Breast epithelium (tissue), 4 donors: Measurements from ENCODE around the gene ITGB8. TPM values are rescaled to one million over a fixed set of nuclear protein-coding genes. Genes with fewer than 3 reads are reported as not detected.

Experiments used
- DNase-seq, 2 donors: peaks; one replicate each; pipeline ENCODE4 v3.0.0-alpha.2; 2019; ENCODE audit warnings: low spot score in 2 of 2
- H3K27ac ChIP-seq, 2 donors: fragments of 200-600 bp; sonication (generic) in 1 of 2; one replicate each; pipeline ENCODE4 v1.5.1; 2016 to 2019; ENCODE audit warnings: mild to moderate bottlenecking in 1 of 2
- H3K27me3 ChIP-seq, 2 donors: fragments of 200-600 bp; sonication (generic) in 1 of 2; one replicate each; pipeline versions ENCODE4 v1.5.1 to v1.6.0; 2017 to 2019; ENCODE audit warnings: control low read depth in 1 of 2, mild to moderate bottlenecking in 1 of 2
- H3K36me3 ChIP-seq: fragments of 200-600 bp; one replicate; pipeline ENCODE4 v1.5.1; 2019
- H3K4me1 ChIP-seq, 2 donors: fragments of 200-600 bp; sonication (generic); one replicate each; pipeline ENCODE4 v1.5.1; 2016 to 2019; ENCODE audit warnings: control low read depth in 1 of 2
- H3K4me3 ChIP-seq, 3 donors: fragments of 200-600 bp; sonication (generic); 1 replicate in 2 of 3; 2 replicates in 1 of 3; pipeline ENCODE4 v1.5.1; 2016 to 2019; ENCODE audit warnings: mild to moderate bottlenecking in 3 of 3, moderate library complexity in 2 of 3
- H3K9me3 ChIP-seq, 2 donors: fragments of 200-600 bp; sonication (generic) in 1 of 2; one replicate each; pipeline ENCODE4 v1.5.1; 2016 to 2019; ENCODE audit warnings: control low read depth in 1 of 2
- POLR2A ChIP-seq: fragments of 450-650 bp; IDR thresholded peaks from one replicate; pipeline ENCODE4 v1.6.1; 2016; ENCODE audit warnings: antibody characterized with exemption, mild to moderate bottlenecking, moderate library complexity
- POLR2AphosphoS5 ChIP-seq, 3 donors: sonication (generic); formaldehyde crosslinking; IDR thresholded peaks; one replicate each; pipeline ENCODE4 v1.6.1; 2017; ENCODE audit warnings: antibody characterized with exemption in 3 of 3
- intact Hi-C: fragments of 100-400 bp; cut with DNase I; formaldehyde crosslinking; loops from one replicate; pipeline ENCODE4 v1.15.1; 2023; ENCODE audit warnings: low total_unique reads
- total RNA-seq, 3 donors: library from RNA; depleted of rRNA; stranded (reverse); fragments of >200 nt; gene quantifications; one replicate each; pipeline ENCODE4 v1.1.0, GENCODE V29; 2016
- TF ChIP-seq, protein P1 (sequence below), 3 donors: fragments of 450-650 bp; IDR thresholded peaks; one replicate each; pipeline ENCODE4 v1.5.1; 2016 to 2017; ENCODE audit warnings: antibody characterized with exemption in 3 of 3, mild to moderate bottlenecking in 3 of 3, moderate library complexity in 3 of 3

ITGB8 gene
- total RNA-seq, 3 donors from 2014 or later, result 1.6 to 154 (median 52.1) TPM

GRCh38 chr7:20310301-20310700 lies 20.4 kb upstream of the ITGB8 start:
- Histone ChIP-seq H3K27me3 (no peaks in the 10 kb centered on the region), H3K9me3 (no peaks in the 10 kb centered on the region), H3K4me3 (no peak overlapping the region), H3K4me1 (no peaks in the 10 kb centered on the region), H3K36me3 (no peaks in the 10 kb centered on the region), H3K27ac (no peak overlapping the region)
- no peak for DNase-seq
- intact Hi-C loops, result loop anchor here (10.0 kb wide), 1 partner anchor 1864 kb away; no protein-coding TSS in a partner anchor
- no peak for TF ChIP-seq POLR2A
- no peak for TF ChIP-seq POLR2AphosphoS5 (IDR thresholded peaks at IDR 0.05)
- TF ChIP-seq, protein P1, sequence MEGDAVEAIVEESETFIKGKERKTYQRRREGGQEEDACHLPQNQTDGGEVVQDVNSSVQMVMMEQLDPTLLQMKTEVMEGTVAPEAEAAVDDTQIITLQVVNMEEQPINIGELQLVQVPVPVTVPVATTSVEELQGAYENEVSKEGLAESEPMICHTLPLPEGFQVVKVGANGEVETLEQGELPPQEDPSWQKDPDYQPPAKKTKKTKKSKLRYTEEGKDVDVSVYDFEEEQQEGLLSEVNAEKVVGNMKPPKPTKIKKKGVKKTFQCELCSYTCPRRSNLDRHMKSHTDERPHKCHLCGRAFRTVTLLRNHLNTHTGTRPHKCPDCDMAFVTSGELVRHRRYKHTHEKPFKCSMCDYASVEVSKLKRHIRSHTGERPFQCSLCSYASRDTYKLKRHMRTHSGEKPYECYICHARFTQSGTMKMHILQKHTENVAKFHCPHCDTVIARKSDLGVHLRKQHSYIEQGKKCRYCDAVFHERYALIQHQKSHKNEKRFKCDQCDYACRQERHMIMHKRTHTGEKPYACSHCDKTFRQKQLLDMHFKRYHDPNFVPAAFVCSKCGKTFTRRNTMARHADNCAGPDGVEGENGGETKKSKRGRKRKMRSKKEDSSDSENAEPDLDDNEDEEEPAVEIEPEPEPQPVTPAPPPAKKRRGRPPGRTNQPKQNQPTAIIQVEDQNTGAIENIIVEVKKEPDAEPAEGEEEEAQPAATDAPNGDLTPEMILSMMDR (IDR thresholded peaks at IDR 0.05), result no peak

DNA sequence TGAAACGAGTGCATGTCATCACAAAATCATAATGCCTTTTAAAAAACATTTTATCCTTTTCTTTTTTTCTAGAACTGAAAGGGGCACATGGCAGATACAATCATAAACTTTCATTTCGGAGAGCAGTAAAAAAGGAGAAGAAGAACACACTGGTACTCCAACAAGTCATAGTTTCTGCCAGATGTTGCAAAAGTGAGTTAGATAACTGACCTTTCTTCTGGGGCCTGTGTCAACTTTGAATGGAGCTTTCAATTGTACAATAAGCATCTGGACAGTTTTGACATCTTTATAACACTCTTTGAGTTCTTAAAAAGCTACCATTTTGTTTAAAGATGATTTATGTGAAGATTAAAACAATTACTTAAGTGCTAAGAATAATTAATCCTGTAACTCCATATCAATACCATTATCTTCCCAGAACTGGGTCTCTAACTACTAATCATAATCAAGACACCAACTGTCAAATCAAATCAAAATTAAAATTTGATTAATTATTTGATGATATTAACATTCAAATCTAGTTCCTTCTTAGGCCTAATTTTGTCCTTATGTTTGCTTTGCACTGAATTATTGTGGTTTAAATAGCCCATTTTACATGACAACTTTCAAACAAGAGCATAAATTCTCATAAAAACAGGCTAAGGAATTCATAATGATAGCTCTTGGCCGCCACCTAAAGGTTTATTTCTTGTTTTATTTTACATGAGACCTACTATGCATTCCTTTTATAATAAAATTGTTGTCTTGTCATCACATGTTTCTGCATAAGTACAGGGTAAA lies 19.5 kb upstream of the ITGB8 start:
- DNase-seq, result no peak
- no peak overlapping the region for H3K27ac ChIP-seq
- H3K9me3 ChIP-seq, result no peaks in the 10 kb centered on the region
- intact Hi-C loops, result loop anchor here (10.0 kb wide), 1 partner anchor 1864 kb away; no protein-coding TSS in a partner anchor
- no peak overlapping the region for H3K4me3 ChIP-seq
- H3K4me1 ChIP-seq, result no peaks in the 10 kb centered on the region
- H3K27me3 ChIP-seq, result no peaks in the 10 kb centered on the region
- H3K36me3 ChIP-seq, result no peaks in the 10 kb centered on the region
- TF ChIP-seq POLR2A, result no peak
- TF ChIP-seq, protein P1 (IDR thresholded peaks at IDR 0.05), result peak in 2 of 3 donors; percentile 31 to 42

DNA sequence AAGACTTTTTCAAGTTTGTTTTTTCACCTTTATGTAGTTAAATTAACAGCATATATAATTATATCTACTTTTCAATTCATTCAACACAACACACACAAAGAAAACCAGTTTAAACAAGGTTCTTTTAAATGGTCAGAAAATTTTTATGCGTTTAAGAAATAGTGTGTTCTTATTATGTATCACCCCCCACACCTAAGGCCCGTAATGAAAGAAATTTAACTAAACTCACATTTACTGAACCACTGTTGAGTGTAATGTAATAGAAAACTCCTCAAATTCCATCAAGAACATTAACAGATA lies 19.0 kb upstream of the ITGB8 start:
- intact Hi-C loops, result loop anchor here (10.0 kb wide), 1 partner anchor 1863 kb away; no protein-coding TSS in a partner anchor
- H3K36me3 ChIP-seq, result no peaks in the 10 kb centered on the region
- no peaks in the 10 kb centered on the region for H3K4me1 ChIP-seq
- H3K4me3 ChIP-seq, result no peak overlapping the region
- DNase-seq, result no peak
- TF ChIP-seq POLR2A, result no peak
- H3K27me3 ChIP-seq, result no peaks in the 10 kb centered on the region
- H3K27ac ChIP-seq, result no peak overlapping the region
- H3K9me3 ChIP-seq, result no peaks in the 10 kb centered on the region

DNA sequence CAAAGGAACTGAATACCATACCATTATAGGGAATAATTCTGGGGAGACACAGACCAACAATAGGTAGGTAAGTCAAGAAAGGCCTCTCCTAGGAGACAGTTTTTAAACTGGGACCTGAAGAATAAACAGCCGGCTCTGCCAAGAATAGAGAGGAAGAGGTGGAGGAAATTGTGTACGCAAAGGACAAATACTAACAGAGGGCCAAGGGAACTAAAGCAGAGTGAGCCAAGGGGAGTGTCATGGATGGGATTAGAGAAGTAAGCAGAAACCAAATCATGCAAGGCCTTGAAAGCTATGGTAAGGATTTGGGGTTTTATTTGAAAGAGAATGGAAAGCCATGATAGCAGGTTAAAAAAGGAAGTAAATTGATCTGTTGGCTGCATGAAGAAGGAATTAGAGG lies 18.1 kb upstream of the ITGB8 start:
- Histone ChIP-seq H3K9me3 (no peaks in the 10 kb centered on the region), H3K36me3 (no peaks in the 10 kb centered on the region), H3K27ac (no peak overlapping the region), H3K4me1 (no peaks in the 10 kb centered on the region), H3K27me3 (no peaks in the 10 kb centered on the region), H3K4me3 (no peak overlapping the region)
- intact Hi-C loops, result loop anchor here (10.0 kb wide), 1 partner anchor 1862 kb away; no protein-coding TSS in a partner anchor
- DNase-seq, result no peak
- TF ChIP-seq POLR2AphosphoS5 (IDR thresholded peaks at IDR 0.05), result no peak
- no peak for TF ChIP-seq POLR2A
- TF ChIP-seq, protein P1 (IDR thresholded peaks at IDR 0.05), result no peak

DNA sequence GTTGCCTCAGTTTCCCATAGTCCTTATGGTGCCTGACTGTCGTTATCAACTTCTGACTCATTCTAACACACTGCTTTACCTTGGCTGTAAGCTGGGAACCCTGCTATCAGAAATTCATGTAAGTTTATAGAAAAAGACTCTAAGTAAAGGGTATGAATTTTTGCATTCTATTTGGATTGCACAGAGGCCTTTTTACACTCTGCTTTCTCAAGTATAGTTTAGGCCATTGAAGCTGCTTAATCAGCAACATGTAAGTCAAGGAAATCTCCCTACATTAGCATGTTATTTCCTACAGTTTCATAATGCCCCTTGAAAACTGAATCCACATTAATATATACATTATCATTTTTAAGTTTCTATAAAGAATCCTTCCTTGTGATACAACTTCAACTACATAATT lies 17.1 kb upstream of the ITGB8 start:
- DNase-seq, result no peak
- no peak for TF ChIP-seq POLR2A
- no peak for TF ChIP-seq POLR2AphosphoS5 (IDR thresholded peaks at IDR 0.05)
- TF ChIP-seq, protein P1 (IDR thresholded peaks at IDR 0.05), result no peak
- Histone ChIP-seq H3K27me3 (no peaks in the 10 kb centered on the region), H3K27ac (no peak overlapping the region), H3K4me3 (no peak overlapping the region), H3K9me3 (no peaks in the 10 kb centered on the region), H3K4me1 (no peaks in the 10 kb centered on the region), H3K36me3 (no peaks in the 10 kb centered on the region)
- intact Hi-C loops, result loop anchor here (10.0 kb wide), 1 partner anchor 1861 kb away; no protein-coding TSS in a partner anchor
